Cardiac muscle cell (in vitro differentiated cells and primary cell): Measurements from ENCODE around the gene DNAH2. TPM values are rescaled to one million over a fixed set of nuclear protein-coding genes. Genes with fewer than 3 reads are reported as not detected.

Source experiments
- DNase-seq, 2 donors: peaks; one replicate each; pipeline versions ENCODE4 v3.0.0 to v3.0.0-alpha.2; 2010 to 2017; ENCODE audit warnings: low read depth in 1 of 2, low spot score in 1 of 2
- H3K27ac ChIP-seq: fragments of 200-600 bp; sonication (generic); 2 replicates; pipeline ENCODE4 v1.5.1; 2016
- H3K27me3 ChIP-seq: fragments of 200-600 bp; sonication (generic); 2 replicates; pipeline ENCODE4 v1.6.0; 2016; ENCODE audit warnings: control low read depth
- H3K36me3 ChIP-seq: fragments of 200-600 bp; sonication (generic); 2 replicates; pipeline ENCODE4 v1.5.1; 2016; ENCODE audit warnings: control low read depth
- H3K4me1 ChIP-seq: fragments of 200-600 bp; sonication (generic); 2 replicates; pipeline ENCODE4 v1.8.1; 2017; ENCODE audit warnings: low read depth, mild to moderate bottlenecking, mixed run types
- H3K4me3 ChIP-seq: fragments of 200-600 bp; sonication (generic); 2 replicates; pipeline ENCODE4 v1.5.1; 2016; ENCODE audit warnings: mild to moderate bottlenecking
- H3K9me3 ChIP-seq: fragments of 200-600 bp; sonication (generic); 2 replicates; pipeline ENCODE4 v1.5.1; 2017; ENCODE audit warnings: low read depth, mild to moderate bottlenecking, control low read depth
- CTCF ChIP-seq: IDR thresholded peaks from 2 replicates; pipeline ENCODE4 v1.5.1; 2012; ENCODE audit warnings: low read depth, mild to moderate bottlenecking, low read length
- polyA plus RNA-seq: library from polyadenylated mRNA; unstranded; fragments of >200 nt; fragmentation: Nextera tagmentation; extraction: Ambion mirVana; gene quantifications from 2 replicates; pipeline ENCODE4 v1.2.1, GENCODE V29; 2016
- total RNA-seq: library from RNA; depleted of rRNA; stranded (reverse); fragments of >200 nt; gene quantifications from 2 replicates; pipeline ENCODE4 v1.2.3, GENCODE V29; 2016

Gene DNAH2
- total and polyA plus RNA-seq, 2 experiments from 2014 or later, result 0.42 to 3.0 TPM

GRCh38 chr17:7740481-7741001 lies 23.0 kb downstream of the DNAH2 start:
- H3K4me3 ChIP-seq, result no peak overlapping the region
- no peak overlapping the region for H3K27ac ChIP-seq
- no peak for DNase-seq
- no peaks in the 10 kb centered on the region for H3K4me1 ChIP-seq
- TF ChIP-seq CTCF, result no peak
- no peaks in the 10 kb centered on the region for H3K9me3 ChIP-seq
- H3K36me3 ChIP-seq, result no peaks in the 10 kb centered on the region
- H3K27me3 ChIP-seq, result peaks cover 4% of the 10 kb centered on the region

GRCh38 chr17:7742729-7743128 lies 25.2 kb downstream of the DNAH2 start:
- H3K4me3 ChIP-seq, result no peak overlapping the region

GRCh38 chr17:7744416-7744815 lies 26.9 kb downstream of the DNAH2 start:
- H3K4me3 ChIP-seq, result no peak overlapping the region
- no peaks in the 10 kb centered on the region for H3K36me3 ChIP-seq
- no peak for TF ChIP-seq CTCF
- peak in 1 of 2 donors; percentile 60 for DNase-seq
- H3K27me3 ChIP-seq, result no peaks in the 10 kb centered on the region
- peak overlapping the region; percentile 10 for H3K27ac ChIP-seq
- H3K9me3 ChIP-seq, result no peaks in the 10 kb centered on the region
- peaks cover 14% of the 10 kb centered on the region for H3K4me1 ChIP-seq

More at GRCh38 chr17:7742729-7743128, 25.2 kb downstream of the DNAH2 start:
- H3K36me3 ChIP-seq, result no peaks in the 10 kb centered on the region
- DNase-seq, result no peak
- peaks cover 4% of the 10 kb centered on the region for H3K4me1 ChIP-seq
- H3K27me3 ChIP-seq, result no peaks in the 10 kb centered on the region
- no peak for TF ChIP-seq CTCF
- no peaks in the 10 kb centered on the region for H3K9me3 ChIP-seq
- no peak overlapping the region for H3K27ac ChIP-seq

- Histone ChIP-seq H3K27me3 (no peaks in the 10 kb centered on the region), H3K4me1 (peaks cover 14% of the 10 kb centered on the region), H3K4me3 (no peak overlapping the region), H3K36me3 (no peaks in the 10 kb centered on the region), H3K9me3 (no peaks in the 10 kb centered on the region), H3K27ac (no peak overlapping the region)
- peak in 1 of 2 donors; percentile 97 for DNase-seq
- peak; percentile 12 for TF ChIP-seq CTCF
These were observed 28.4 kb downstream of the DNAH2 start for GRCh38 chr17:7745748-7746470.

GRCh38 chr17:7747635-7748071 lies 30.1 kb downstream of the DNAH2 start:
- DNase-seq, result peak in 1 of 2 donors; percentile 89
- H3K27ac ChIP-seq, result peak overlapping the region; percentile 66
- H3K36me3 ChIP-seq, result no peaks in the 10 kb centered on the region
- no peak overlapping the region for H3K4me3 ChIP-seq
- no peaks in the 10 kb centered on the region for H3K9me3 ChIP-seq
- peaks cover 21% of the 10 kb centered on the region for H3K4me1 ChIP-seq
- H3K27me3 ChIP-seq, result no peaks in the 10 kb centered on the region
- TF ChIP-seq CTCF, result no peak
